BE2C (cell line): Measurements from ENCODE around the gene TSPAN7.

Source experiments
- DNase-seq: peaks from one replicate; pipeline ENCODE4 v3.0.0-alpha.2; 2020
- H3K27me3 ChIP-seq: fragments of 250-450 bp; sonication (Bioruptor Pico); 2 replicates; pipeline ENCODE4 v1.5.1; 2020; ENCODE audit warnings: mild to moderate bottlenecking
- H3K36me3 ChIP-seq: fragments of 250-450 bp; sonication (Bioruptor Pico); 2 replicates; pipeline ENCODE4 v1.5.1; 2020; ENCODE audit warnings: mild to moderate bottlenecking
- H3K4me1 ChIP-seq: fragments of 250-450 bp; sonication (Bioruptor Pico); 2 replicates; pipeline ENCODE4 v1.5.1; 2020
- H3K4me3 ChIP-seq: 2 replicates; pipeline ENCODE4 v1.5.1; 2011; ENCODE audit warnings: low read depth, low read length
- H3K9me3 ChIP-seq: fragments of 250-450 bp; sonication (Bioruptor Pico); 2 replicates; pipeline ENCODE4 v1.5.1; 2020
- CTCF ChIP-seq: IDR thresholded peaks from 2 replicates; pipeline ENCODE4 v1.5.1; 2012; ENCODE audit warnings: mild to moderate bottlenecking, low read depth, low read length

TSPAN7 gene

DNA sequence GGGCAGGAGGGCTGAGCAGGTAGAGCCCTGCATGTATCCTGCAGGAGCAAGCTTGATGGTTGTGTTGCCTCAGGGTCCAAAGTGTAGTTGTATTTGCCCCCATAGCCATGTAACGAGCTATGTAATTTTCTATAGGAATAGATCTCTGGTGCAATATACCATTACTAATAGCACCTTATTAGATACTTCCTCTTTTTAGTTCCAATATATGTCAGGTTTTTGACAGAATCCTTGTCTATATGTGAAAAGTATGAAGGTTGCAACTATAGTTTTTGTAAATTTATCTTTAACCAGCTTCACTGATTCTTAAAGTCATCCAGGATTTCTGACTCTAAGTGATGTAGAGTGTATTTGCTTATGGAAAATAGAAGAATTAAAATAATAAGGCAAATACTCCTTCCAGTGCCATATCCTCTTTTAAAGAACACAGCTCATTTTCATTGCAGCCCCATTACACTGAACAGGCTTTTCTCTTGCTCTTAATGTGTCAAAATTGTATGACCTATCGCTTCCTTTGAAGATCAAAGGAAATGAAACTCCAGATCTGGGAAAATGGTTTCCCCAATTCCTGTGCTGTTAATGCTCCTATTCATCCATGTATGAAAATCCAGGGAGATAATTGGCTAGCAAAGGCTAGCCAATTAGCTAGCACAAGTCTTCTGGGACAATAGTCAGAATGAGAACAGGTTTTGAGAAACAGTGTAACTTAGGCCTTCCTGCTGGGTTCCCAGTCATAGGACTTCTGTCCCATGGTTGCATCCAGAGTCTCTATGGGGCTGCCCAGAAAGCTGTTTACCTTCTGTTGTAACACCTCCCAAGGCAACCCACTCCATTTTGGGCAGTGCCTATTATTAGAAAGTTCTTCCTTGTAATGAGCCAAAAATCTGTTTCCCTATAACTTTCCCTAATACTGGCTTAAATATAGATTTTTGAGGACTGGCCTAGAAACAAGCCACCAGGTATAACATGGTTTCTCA, 90.6 kb downstream of the TSPAN7 start:
- Histone ChIP-seq H3K36me3 (no peaks in the 10 kb centered on the region), H3K4me1 (no peaks in the 10 kb centered on the region), H3K27me3 (no peaks in the 10 kb centered on the region), H3K9me3 (no peaks in the 10 kb centered on the region), H3K4me3 (no peak overlapping the region)
- no peak for TF ChIP-seq CTCF
- no peak for DNase-seq

GRCh38 chrX:38652934-38653442, 91.6 kb downstream of the TSPAN7 start:
- no peak overlapping the region for H3K4me3 ChIP-seq
- no peaks in the 10 kb centered on the region for H3K4me1 ChIP-seq

GRCh38 chrX:38654302-38654701, 93.0 kb downstream of the TSPAN7 start:
- no peak overlapping the region for H3K4me3 ChIP-seq
- H3K27me3 ChIP-seq: no peaks in the 10 kb centered on the region
- H3K36me3 ChIP-seq: no peaks in the 10 kb centered on the region
- peak; percentile 9 for DNase-seq
- TF ChIP-seq CTCF: peak; percentile 63
- H3K9me3 ChIP-seq: no peaks in the 10 kb centered on the region
- no peaks in the 10 kb centered on the region for H3K4me1 ChIP-seq

More at GRCh38 chrX:38652934-38653442, 91.6 kb downstream of the TSPAN7 start:
- TF ChIP-seq CTCF: no peak
- no peaks in the 10 kb centered on the region for H3K9me3 ChIP-seq
- no peaks in the 10 kb centered on the region for H3K36me3 ChIP-seq
- H3K27me3 ChIP-seq: no peaks in the 10 kb centered on the region
- no peak for DNase-seq

DNA sequence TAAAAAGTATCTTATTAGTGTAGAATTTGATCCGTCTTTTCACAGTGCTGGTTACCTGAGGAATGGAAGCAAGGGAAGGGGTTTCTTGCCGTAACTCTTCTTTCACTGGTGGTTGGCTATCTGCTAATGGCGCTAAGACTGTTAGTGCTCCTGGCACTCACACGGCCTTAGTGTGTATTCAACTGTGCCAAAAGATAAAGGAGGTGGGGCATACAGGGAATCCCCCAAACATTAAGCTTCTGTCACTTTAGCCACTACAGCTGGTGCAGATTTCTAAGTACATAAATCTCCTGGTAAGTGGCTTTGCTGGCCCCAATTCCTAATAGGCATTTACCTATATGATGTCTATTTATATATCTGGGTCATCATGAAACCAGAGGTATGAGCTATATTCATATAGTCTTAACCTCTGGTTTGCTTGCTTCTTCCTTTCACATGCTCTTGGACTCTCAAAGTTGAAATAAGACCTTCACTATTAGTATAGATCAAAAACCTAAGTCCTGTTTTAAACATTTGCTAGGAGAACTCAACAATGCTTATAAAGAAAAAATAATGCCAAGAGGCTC, 95.1 kb downstream of the TSPAN7 start:
- no peak overlapping the region for H3K4me3 ChIP-seq
- H3K27me3 ChIP-seq: no peaks in the 10 kb centered on the region
- no peaks in the 10 kb centered on the region for H3K9me3 ChIP-seq
- no peaks in the 10 kb centered on the region for H3K36me3 ChIP-seq
- no peak for TF ChIP-seq CTCF
- H3K4me1 ChIP-seq: no peaks in the 10 kb centered on the region
- no peak for DNase-seq

DNA sequence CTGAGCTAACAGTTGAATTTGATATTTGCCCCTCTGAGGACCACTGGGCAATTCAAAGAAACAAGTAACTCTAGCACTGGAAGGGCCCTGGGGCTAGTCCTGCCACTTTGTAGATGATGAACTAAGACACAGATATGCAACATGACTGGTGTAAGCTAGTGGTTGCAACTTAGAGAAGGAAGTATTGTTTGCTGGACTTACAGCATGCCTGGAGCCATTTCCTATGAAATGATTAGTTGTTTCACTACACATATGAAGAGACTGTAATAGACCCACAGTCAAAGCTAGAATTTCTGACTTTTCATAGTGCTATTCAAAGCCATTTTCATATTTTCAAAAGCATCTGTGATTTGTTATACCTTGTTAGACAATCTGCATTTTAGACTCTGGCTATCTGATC, 96.2 kb downstream of the TSPAN7 start:
- Histone ChIP-seq H3K4me1 (no peaks in the 10 kb centered on the region), H3K4me3 (no peak overlapping the region), H3K9me3 (no peaks in the 10 kb centered on the region), H3K27me3 (no peaks in the 10 kb centered on the region), H3K36me3 (no peaks in the 10 kb centered on the region)
- TF ChIP-seq CTCF: no peak
- no peak for DNase-seq
